A673 (cell line): ENCODE data around the gene OBSCN. TPM values are rescaled to one million over a fixed set of nuclear protein-coding genes. Genes with fewer than 3 reads are reported as not detected.

Source experiments
- BruUV-seq: library from RNA; stranded (reverse); fragments of 400-500 nt; replicated peaks from 2 replicates; lab custom pipeline; 2021; lab: Mats Ljungman, UMichigan
- CTCF ChIA-PET: fragments of 300-600 bp; sonication (Branson Sonifier 250); formaldehyde crosslinking; loops from one replicate; lab custom pipeline; 2022; ENCODE audit warnings: antibody characterized with exemption; lab: Charles Lee
- POLR2A ChIA-PET: fragments of 300-600 bp; sonication (Branson Sonifier 250); formaldehyde crosslinking; loops from one replicate; lab custom pipeline; 2022; ENCODE audit warnings: antibody characterized with exemption; ENCODE audit not compliant: low non-redundant PET; lab: Charles Lee
- DNase-seq: peaks from one replicate; pipeline ENCODE4 v3.0.0-alpha.2; 2015; ENCODE audit warnings: low spot score
- H3K27ac ChIP-seq: fragments of 200-600 bp; sonication (generic); 2 replicates; pipeline ENCODE4 v1.5.1; 2016; ENCODE audit warnings: mixed run types, low read depth, mild to moderate bottlenecking, mixed read lengths, antibody characterized with exemption, low read length; ENCODE audit not compliant: poor library complexity, severe bottlenecking
- H3K27me3 ChIP-seq: fragments of 200-600 bp; sonication (generic); replicated peaks from 2 replicates; pipeline ENCODE4 v1.6.1; 2017; ENCODE audit warnings: mixed run types, low read depth, mild to moderate bottlenecking, mixed read lengths, antibody characterized with exemption, low read length; ENCODE audit not compliant: insufficient read depth, poor library complexity
- H3K36me3 ChIP-seq: fragments of 200-600 bp; sonication (generic); 2 replicates; pipeline ENCODE4 v1.6.1; 2016; ENCODE audit warnings: mixed run types, mild to moderate bottlenecking, mixed read lengths, antibody characterized with exemption, low read length; ENCODE audit not compliant: insufficient read depth, poor library complexity, severe bottlenecking
- H3K4me1 ChIP-seq: fragments of 200-600 bp; sonication (generic); 2 replicates; pipeline ENCODE4 v1.6.1; 2017; ENCODE audit warnings: mixed run types, mild to moderate bottlenecking, mixed read lengths, antibody characterized with exemption, low read length; ENCODE audit not compliant: insufficient read depth, poor library complexity, severe bottlenecking
- H3K4me3 ChIP-seq: fragments of 200-600 bp; sonication (generic); 2 replicates; pipeline ENCODE4 v1.5.1; 2016; ENCODE audit warnings: low read depth, mixed run types, mild to moderate bottlenecking, mixed read lengths, low read length; ENCODE audit not compliant: poor library complexity, severe bottlenecking
- H3K9me3 ChIP-seq: fragments of 200-600 bp; sonication (generic); 2 replicates; pipeline ENCODE4 v1.6.1; 2016; ENCODE audit warnings: mixed run types, low read depth, mild to moderate bottlenecking, mixed read lengths, antibody characterized with exemption, low read length; ENCODE audit not compliant: poor library complexity, severe bottlenecking
- EZH2 ChIP-seq: fragments of 200-600 bp; sonication (generic); IDR thresholded peaks from 2 replicates; pipeline ENCODE4 v1.6.1; 2017; ENCODE audit warnings: borderline replicate concordance, low read depth, mild to moderate bottlenecking, mixed read lengths, antibody characterized with exemption, low read length; ENCODE audit not compliant: poor library complexity, severe bottlenecking
- intact Hi-C: fragments of 100-400 bp; cut with micrococcal nuclease; formaldehyde crosslinking; loops from one replicate; pipeline ENCODE4 v1.10.0; 2022; ENCODE audit not compliant: unreplicated experiment
- total RNA-seq: library from RNA; stranded (reverse); gene quantifications from 2 replicates; pipeline ENCODE4 v1.2.3, GENCODE V29; 2021
- TF ChIP-seq, protein P1 (sequence below): fragments of 300-800, 200-600 bp; sonication (generic); conservative IDR thresholded peaks from 2 replicates; pipeline ENCODE4 v1.5.1; 2017; ENCODE audit warnings: low read depth, mild to moderate bottlenecking, antibody characterized with exemption, low read length, moderate library complexity, mixed read lengths

The OBSCN gene
- total RNA-seq, 1 experiment from 2014 or later, result 37.7 TPM

DNA sequence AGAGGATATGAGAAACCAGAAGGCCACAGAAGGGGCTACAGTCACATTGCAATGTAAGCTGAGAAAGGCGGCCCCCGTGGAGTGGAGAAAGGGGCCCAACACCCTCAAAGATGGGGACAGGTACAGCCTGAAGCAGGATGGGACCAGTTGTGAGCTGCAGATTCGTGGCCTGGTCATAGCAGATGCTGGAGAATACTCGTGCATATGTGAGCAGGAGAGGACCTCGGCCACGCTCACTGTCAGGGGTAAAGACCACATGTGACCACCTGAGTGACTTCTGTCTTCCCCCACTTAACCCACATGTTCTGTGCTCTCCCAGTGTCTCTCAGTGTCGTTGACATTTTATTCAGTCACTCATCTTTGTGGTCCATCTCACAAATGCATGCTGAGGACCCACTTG, 92.1 kb downstream of the OBSCN start:
- BruUV-seq, result no TSS peak
- Histone ChIP-seq H3K4me1 (no peaks in the 10 kb centered on the region), H3K4me3 (no peak overlapping the region), H3K9me3 (peaks cover 24% of the 10 kb centered on the region), H3K27ac (no peak overlapping the region), H3K36me3 (peaks cover 9% of the 10 kb centered on the region), H3K27me3 (no peaks in the 10 kb centered on the region)
- CTCF ChIA-PET, result no interaction called here
- intact Hi-C loops, result loop anchor here (10.0 kb wide), 1 partner anchor 55 kb away; no protein-coding TSS in a partner anchor
- DNase-seq, result no peak
- TF ChIP-seq, protein P1, sequence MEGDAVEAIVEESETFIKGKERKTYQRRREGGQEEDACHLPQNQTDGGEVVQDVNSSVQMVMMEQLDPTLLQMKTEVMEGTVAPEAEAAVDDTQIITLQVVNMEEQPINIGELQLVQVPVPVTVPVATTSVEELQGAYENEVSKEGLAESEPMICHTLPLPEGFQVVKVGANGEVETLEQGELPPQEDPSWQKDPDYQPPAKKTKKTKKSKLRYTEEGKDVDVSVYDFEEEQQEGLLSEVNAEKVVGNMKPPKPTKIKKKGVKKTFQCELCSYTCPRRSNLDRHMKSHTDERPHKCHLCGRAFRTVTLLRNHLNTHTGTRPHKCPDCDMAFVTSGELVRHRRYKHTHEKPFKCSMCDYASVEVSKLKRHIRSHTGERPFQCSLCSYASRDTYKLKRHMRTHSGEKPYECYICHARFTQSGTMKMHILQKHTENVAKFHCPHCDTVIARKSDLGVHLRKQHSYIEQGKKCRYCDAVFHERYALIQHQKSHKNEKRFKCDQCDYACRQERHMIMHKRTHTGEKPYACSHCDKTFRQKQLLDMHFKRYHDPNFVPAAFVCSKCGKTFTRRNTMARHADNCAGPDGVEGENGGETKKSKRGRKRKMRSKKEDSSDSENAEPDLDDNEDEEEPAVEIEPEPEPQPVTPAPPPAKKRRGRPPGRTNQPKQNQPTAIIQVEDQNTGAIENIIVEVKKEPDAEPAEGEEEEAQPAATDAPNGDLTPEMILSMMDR, result no peak
- TF ChIP-seq EZH2, result no peak
- POLR2A ChIA-PET, result no interaction called here

DNA sequence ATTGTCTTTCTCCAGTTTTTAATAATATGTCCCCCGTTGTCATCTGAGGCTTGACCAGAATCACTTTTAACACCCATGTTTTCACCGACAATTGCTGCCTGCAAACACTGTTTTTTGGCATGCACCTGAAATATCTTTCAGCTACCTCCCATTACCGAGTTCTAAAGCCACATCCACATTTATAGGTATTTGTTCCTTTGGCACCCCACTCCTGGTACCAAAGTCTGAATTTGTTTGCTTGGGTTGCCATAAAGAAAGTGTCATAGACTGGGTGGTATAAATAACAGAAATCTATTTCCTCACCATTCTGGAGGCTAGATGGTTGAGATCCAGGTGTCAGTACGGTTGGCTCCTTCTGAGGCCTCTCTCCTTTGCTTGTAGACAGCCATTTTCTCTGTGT, 94.2 kb downstream of the OBSCN start:
- DNase-seq, result no peak
- no peak overlapping the region for H3K4me3 ChIP-seq
- no peak for TF ChIP-seq EZH2
- TF ChIP-seq, protein P1, result no peak
- intact Hi-C loops, result loop anchor here (10.0 kb wide), 1 partner anchor 53 kb away; no protein-coding TSS in a partner anchor
- H3K36me3 ChIP-seq, result peaks cover 9% of the 10 kb centered on the region
- ChIA-PET POLR2A (no interaction called here), CTCF (no interaction called here)
- no TSS peak for BruUV-seq
- peaks cover 20% of the 10 kb centered on the region for H3K9me3 ChIP-seq
- H3K27ac ChIP-seq, result no peak overlapping the region
- no peaks in the 10 kb centered on the region for H3K27me3 ChIP-seq
- no peaks in the 10 kb centered on the region for H3K4me1 ChIP-seq

DNA sequence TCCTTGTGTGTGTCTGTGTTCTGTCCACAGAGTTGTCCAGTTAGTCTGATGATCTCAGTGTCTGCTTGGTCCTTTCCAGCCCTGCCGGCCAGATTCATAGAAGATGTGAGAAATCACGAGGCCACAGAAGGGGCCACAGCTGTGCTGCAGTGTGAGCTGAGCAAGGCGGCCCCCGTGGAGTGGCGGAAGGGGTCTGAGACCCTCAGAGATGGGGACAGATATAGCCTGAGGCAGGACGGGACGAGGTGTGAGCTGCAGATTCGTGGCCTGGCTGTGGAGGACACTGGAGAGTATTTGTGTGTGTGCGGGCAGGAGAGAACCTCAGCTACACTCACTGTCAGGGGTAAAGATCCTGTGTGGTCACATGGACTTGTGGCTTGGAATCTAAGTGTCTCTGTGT, 95.8 kb downstream of the OBSCN start:
- H3K4me1 ChIP-seq, result no peaks in the 10 kb centered on the region
- no TSS peak for BruUV-seq
- peaks cover 9% of the 10 kb centered on the region for H3K36me3 ChIP-seq
- CTCF ChIA-PET, result no interaction called here
- POLR2A ChIA-PET, result no interaction called here
- no peak overlapping the region for H3K4me3 ChIP-seq
- intact Hi-C loops, result loop anchor here (10.0 kb wide), 1 partner anchor 51 kb away; no protein-coding TSS in a partner anchor
- no peak for TF ChIP-seq EZH2
- TF ChIP-seq, protein P1, result no peak
- H3K27ac ChIP-seq, result no peak overlapping the region
- DNase-seq, result no peak
- peaks cover 17% of the 10 kb centered on the region for H3K9me3 ChIP-seq
- no peaks in the 10 kb centered on the region for H3K27me3 ChIP-seq
